Esophagus muscularis mucosa (tissue), 4 donors: ENCODE results near the gene TGFBR3. TPM values are rescaled to one million over a fixed set of nuclear protein-coding genes. Genes with fewer than 3 reads are reported as not detected.

ENCODE experiments used
- DNase-seq: peaks from one replicate; pipeline ENCODE4 v3.0.0-alpha.2; 2017; ENCODE audit errors: extremely low spot score
- H3K27ac ChIP-seq, 4 donors: fragments of 200-600 bp; sonication (generic); replicated peaks in 1 of 4; 1 replicate in 3 of 4; 2 replicates in 1 of 4; pipeline ENCODE4 v1.5.1; 2016 to 2019; ENCODE audit warnings: mild to moderate bottlenecking in 1 of 4
- H3K27me3 ChIP-seq, 4 donors: fragments of 200-600 bp; sonication (generic); one replicate each; pipeline versions ENCODE4 v1.5.1 to v1.6.0; 2016 to 2019
- H3K36me3 ChIP-seq, 4 donors: fragments of 200-600 bp; sonication (generic); one replicate each; pipeline ENCODE4 v1.5.1; 2016 to 2019
- H3K4me1 ChIP-seq, 4 donors: fragments of 200-600 bp; sonication (generic); one replicate each; pipeline ENCODE4 v1.5.1; 2016 to 2019
- H3K4me3 ChIP-seq, 4 donors: fragments of 200-600 bp; sonication (generic); 1 replicate in 2 of 4; 2 replicates in 2 of 4; pipeline ENCODE4 v1.5.1; 2016 to 2019; ENCODE audit warnings: mild to moderate bottlenecking in 4 of 4, moderate library complexity in 1 of 4
- H3K9me3 ChIP-seq, 4 donors: fragments of 200-600 bp; sonication (generic); 1 replicate in 3 of 4; 2 replicates in 1 of 4; pipeline ENCODE4 v1.5.1; 2016 to 2019
- EP300 ChIP-seq: sonication (generic); formaldehyde crosslinking; IDR thresholded peaks from one replicate; pipeline ENCODE4 v1.6.1; 2017; ENCODE audit warnings: antibody characterized with exemption
- POLR2A ChIP-seq: fragments of 450-650 bp; IDR thresholded peaks from one replicate; pipeline ENCODE4 v1.6.1; 2017; ENCODE audit warnings: antibody characterized with exemption, moderate library complexity, mild to moderate bottlenecking, low read depth
- POLR2AphosphoS5 ChIP-seq, 2 donors: sonication (generic); formaldehyde crosslinking; IDR thresholded peaks; one replicate each; pipeline ENCODE4 v1.6.1; 2017; ENCODE audit warnings: antibody characterized with exemption in 2 of 2
- WGBS: methylation state at CpG from one replicate; pipeline ENCODE4 v1.1.5; 2018; 5-methylcytosine and 5-hydroxymethylcytosine counted together
- intact Hi-C: fragments of 100-400 bp; cut with DNase I; formaldehyde crosslinking; loops from one replicate; pipeline ENCODE4 v1.15.1; 2023
- total RNA-seq, 4 donors: library from RNA; depleted of rRNA; stranded (reverse); fragments of >200 nt; gene quantifications; one replicate each; pipeline versions ENCODE4 v1.1.0 to v1.2.1, GENCODE V29; 2016
- TF ChIP-seq, protein P1 (sequence below), 3 experiments: fragments of 200-600 bp in 2 of 3; fragments of 450-650 bp in 1 of 3; sonication (generic) in 2 of 3; IDR thresholded peaks; one replicate each; pipeline ENCODE4 v1.5.1; 2017 to 2019; ENCODE audit warnings: antibody characterized with exemption in 3 of 3, mild to moderate bottlenecking in 2 of 3, moderate library complexity in 1 of 3

Gene TGFBR3
- total RNA-seq, 4 donors from 2014 or later: 176 to 262 (median 188) TPM

- Histone ChIP-seq H3K4me1 (peaks cover 50 to 77% (median 71%) of the 10 kb centered on the region in 4 donors), H3K9me3 (no peaks in the 10 kb centered on the region), H3K4me3 (peak overlapping the region in 1 of 4 donors; percentile 17), H3K36me3 (peaks cover 7 to 26% (median 15%) of the 10 kb centered on the region in 4 donors), H3K27ac (peak overlapping the region; percentile 86 to 90 (median 87)), H3K27me3 (no peaks in the 10 kb centered on the region)
- WGBS: 14% methylated on average over 7 of the region's 7 CpGs
- no peak for DNase-seq
- TF ChIP-seq POLR2A (no peak), POLR2AphosphoS5 (IDR thresholded peaks at IDR 0.05) (peak; percentile 91 to 94), EP300 (peak; percentile 95)
- TF ChIP-seq, protein P1, sequence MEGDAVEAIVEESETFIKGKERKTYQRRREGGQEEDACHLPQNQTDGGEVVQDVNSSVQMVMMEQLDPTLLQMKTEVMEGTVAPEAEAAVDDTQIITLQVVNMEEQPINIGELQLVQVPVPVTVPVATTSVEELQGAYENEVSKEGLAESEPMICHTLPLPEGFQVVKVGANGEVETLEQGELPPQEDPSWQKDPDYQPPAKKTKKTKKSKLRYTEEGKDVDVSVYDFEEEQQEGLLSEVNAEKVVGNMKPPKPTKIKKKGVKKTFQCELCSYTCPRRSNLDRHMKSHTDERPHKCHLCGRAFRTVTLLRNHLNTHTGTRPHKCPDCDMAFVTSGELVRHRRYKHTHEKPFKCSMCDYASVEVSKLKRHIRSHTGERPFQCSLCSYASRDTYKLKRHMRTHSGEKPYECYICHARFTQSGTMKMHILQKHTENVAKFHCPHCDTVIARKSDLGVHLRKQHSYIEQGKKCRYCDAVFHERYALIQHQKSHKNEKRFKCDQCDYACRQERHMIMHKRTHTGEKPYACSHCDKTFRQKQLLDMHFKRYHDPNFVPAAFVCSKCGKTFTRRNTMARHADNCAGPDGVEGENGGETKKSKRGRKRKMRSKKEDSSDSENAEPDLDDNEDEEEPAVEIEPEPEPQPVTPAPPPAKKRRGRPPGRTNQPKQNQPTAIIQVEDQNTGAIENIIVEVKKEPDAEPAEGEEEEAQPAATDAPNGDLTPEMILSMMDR (IDR thresholded peaks at IDR 0.05): no peak
- intact Hi-C loops: no loop called here
Measured at GRCh38 chr1:91725989-91726721, 159.8 kb downstream of the TGFBR3 start.

DNA sequence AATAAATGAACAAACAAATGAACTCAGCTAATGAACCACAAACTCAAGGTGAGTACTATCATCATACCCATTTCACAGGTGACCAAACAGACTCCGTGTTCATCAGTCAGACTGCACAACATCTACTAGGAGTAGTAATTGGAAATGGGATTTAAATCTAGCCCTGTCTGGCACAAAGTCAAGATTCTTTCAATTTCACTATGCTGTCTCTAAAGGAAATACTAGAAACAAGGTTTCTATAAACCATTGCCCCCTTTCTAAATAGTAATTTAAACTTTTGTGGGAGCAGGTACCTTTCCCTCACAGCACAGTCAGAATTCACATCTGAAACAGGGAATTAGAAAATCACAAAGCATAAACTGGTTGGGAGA lies 160.3 kb downstream of the TGFBR3 start:
- H3K27ac ChIP-seq: peak overlapping the region; percentile 86 to 90 (median 87)
- no peaks in the 10 kb centered on the region for H3K27me3 ChIP-seq
- intact Hi-C loops: no loop called here
- TF ChIP-seq POLR2AphosphoS5 (IDR thresholded peaks at IDR 0.05): no peak
- no peak for TF ChIP-seq EP300
- TF ChIP-seq, protein P1 (IDR thresholded peaks at IDR 0.05): no peak
- TF ChIP-seq POLR2A: no peak
- WGBS: 36% methylated on average over 1 of the region's 1 CpG
- no peak overlapping the region for H3K4me3 ChIP-seq
- no peaks in the 10 kb centered on the region for H3K9me3 ChIP-seq
- DNase-seq: no peak
- H3K36me3 ChIP-seq: peaks cover 9 to 31% (median 19%) of the 10 kb centered on the region in 4 donors
- H3K4me1 ChIP-seq: peaks cover 45 to 71% (median 66%) of the 10 kb centered on the region in 4 donors

- peak overlapping the region; percentile 86 to 90 (median 87) for H3K27ac ChIP-seq
Measured at GRCh38 chr1:91724644-91725043, 161.3 kb downstream of the TGFBR3 start.

DNA sequence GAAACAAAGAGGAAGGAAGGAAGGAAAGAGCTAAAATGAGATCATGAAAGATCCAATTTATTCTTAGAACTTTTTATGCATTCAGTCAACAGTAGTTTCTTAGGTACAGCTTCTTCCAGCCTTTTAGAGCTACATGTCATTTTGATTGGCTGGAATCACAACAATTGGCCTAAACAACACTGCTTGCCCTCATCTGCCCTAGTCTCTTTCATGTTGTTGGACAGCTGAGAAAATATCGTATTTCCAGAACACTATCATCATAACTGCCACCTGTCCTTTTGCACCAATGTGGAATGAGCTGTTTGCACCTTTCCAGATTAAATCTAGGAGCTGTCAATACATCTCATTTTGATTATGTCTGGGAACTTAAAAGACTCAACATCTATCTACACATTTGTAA lies 161.7 kb downstream of the TGFBR3 start:
- WGBS: 93% methylated on average over 1 of the region's 1 CpG
- no peak overlapping the region for H3K4me3 ChIP-seq
- TF ChIP-seq, protein P1 (IDR thresholded peaks at IDR 0.05): no peak
- TF ChIP-seq POLR2AphosphoS5 (IDR thresholded peaks at IDR 0.05): no peak
- TF ChIP-seq POLR2A: no peak
- TF ChIP-seq EP300: no peak
- intact Hi-C loops: no loop called here
- no peaks in the 10 kb centered on the region for H3K9me3 ChIP-seq
- peak overlapping the region; percentile 86 to 90 (median 87) for H3K27ac ChIP-seq
- no peak for DNase-seq
- H3K27me3 ChIP-seq: no peaks in the 10 kb centered on the region
- peaks cover 42 to 58% (median 58%) of the 10 kb centered on the region in 4 donors for H3K4me1 ChIP-seq
- H3K36me3 ChIP-seq: peaks cover 18 to 36% (median 21%) of the 10 kb centered on the region in 4 donors

More at GRCh38 chr1:91724644-91725043, 161.3 kb downstream of the TGFBR3 start:
- Histone ChIP-seq H3K27me3 (no peaks in the 10 kb centered on the region), H3K4me1 (peaks cover 42 to 61% (median 58%) of the 10 kb centered on the region in 4 donors), H3K4me3 (no peak overlapping the region), H3K9me3 (no peaks in the 10 kb centered on the region), H3K36me3 (peaks cover 14 to 36% (median 21%) of the 10 kb centered on the region in 4 donors)
- no peak for DNase-seq
- 69% methylated on average over 2 of the region's 2 CpGs for WGBS
- TF ChIP-seq POLR2A: no peak
- no peak for TF ChIP-seq POLR2AphosphoS5 (IDR thresholded peaks at IDR 0.05)
- TF ChIP-seq, protein P1 (IDR thresholded peaks at IDR 0.05): no peak
- no peak for TF ChIP-seq EP300
- intact Hi-C loops: no loop called here
